ENCODE results near the gene KRT83.

Gene KRT83

DNA sequence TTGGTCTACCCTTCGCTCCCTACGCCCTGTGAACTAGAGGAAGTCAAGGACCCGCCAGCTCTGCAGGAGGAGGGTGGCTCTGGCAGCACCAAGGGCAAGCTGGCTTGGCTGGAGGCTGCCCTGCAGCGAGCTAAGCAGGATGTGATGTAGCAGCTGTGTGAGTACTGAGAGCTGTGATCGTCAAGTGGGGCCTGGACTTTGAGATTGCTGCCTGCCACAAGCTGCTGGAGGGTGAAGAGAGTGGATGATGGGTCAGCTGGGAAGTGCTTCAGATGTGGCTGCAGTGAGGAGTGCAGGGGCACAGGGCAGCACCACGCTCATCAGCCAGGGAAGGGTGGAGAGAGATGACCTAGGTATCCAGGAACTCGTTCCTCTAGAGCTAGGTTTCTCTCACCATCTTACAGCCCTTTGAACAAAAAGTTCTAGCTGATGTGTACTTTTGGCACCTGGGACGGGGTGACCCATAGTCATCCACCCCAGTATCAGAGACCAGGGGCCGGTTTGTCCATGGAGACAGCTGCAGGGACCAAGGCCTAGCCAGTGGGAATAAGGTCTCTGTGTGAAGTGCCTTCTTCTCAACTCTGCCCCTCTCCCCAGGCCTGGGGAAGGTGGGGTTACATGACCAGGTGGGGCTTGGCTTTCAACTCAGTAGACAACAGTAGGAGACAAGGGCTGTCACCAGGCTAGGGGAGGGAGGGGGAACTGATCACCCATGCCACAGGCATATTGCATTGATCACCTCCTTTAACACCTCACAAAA lies 43.5 kb downstream of the KRT83 start:
- TF ChIP-seq, protein P1, sequence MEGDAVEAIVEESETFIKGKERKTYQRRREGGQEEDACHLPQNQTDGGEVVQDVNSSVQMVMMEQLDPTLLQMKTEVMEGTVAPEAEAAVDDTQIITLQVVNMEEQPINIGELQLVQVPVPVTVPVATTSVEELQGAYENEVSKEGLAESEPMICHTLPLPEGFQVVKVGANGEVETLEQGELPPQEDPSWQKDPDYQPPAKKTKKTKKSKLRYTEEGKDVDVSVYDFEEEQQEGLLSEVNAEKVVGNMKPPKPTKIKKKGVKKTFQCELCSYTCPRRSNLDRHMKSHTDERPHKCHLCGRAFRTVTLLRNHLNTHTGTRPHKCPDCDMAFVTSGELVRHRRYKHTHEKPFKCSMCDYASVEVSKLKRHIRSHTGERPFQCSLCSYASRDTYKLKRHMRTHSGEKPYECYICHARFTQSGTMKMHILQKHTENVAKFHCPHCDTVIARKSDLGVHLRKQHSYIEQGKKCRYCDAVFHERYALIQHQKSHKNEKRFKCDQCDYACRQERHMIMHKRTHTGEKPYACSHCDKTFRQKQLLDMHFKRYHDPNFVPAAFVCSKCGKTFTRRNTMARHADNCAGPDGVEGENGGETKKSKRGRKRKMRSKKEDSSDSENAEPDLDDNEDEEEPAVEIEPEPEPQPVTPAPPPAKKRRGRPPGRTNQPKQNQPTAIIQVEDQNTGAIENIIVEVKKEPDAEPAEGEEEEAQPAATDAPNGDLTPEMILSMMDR (IDR thresholded peaks at IDR 0.05; ENCODE audit: control insufficient read depth, insufficient read depth, low read depth, low read length, missing control alignments) = no peak
- no peak overlapping the region for H3K4me3 ChIP-seq (ENCODE audit: control insufficient read depth, low read depth, low read length)

DNA sequence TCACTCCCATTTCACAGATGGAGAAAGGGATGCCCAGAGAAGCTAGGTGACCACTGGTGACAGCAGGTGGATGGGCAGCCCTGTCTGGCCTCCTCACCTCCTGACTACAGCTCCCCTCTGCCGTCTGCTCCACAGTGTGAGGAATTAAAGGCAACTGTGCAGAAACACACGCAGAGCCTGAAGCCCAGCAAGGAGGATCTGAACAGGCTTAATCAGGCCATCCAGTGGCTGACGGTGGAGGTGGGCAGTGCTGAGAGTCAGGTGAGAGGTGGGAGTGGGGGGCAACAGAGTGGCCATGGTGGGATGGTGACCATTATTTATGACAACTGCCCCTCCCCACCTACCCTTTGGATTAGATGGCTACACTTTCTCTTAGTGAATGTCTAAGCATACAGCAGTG lies 45.5 kb downstream of the KRT83 start:
- TF ChIP-seq, protein P1 (IDR thresholded peaks at IDR 0.05; ENCODE audit: control insufficient read depth, insufficient read depth, low read depth, low read length, missing control alignments) = no peak
- no peak for DNase-seq (ENCODE audit: low read depth)

More for the DNA sequence above, 43.5 kb downstream of the KRT83 start:
- no peak for DNase-seq (ENCODE audit: low read depth)

DNA sequence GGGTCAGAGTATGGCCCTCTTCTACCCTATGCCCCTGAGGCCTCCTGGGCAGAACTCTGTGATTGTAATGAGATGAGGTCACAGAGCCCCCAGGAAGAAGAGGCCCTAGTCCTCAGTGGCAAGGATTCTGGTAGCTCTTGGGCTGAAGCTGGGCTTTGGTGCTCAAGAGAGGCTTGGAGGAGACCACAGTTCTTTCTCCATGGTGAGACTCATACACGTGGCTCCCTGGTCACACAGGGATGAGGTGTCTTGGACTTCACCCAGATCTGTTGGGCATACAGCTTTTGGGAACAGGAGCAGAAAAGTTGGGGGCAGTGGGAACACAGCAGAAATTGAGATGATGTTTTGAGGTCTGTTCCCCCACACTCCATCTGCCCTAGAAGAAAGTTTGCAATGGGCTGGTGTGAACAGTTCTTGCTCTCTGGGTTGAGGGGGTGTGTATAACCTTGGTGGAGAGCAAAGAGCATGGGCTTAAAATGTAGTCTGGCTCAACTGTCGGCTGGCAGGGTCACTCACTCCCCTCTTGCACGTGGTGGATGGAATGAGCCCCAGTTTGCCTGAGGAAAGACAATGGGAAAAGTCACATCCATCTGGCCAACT lies 46.6 kb downstream of the KRT83 start, which contains the start of gene KRT86:
TSS of gene KRT86 (plus strand) at position 125 of the 600 bp plus-strand sequence. CDS start 27,272 bp downstream, outside the sequence.
- H3K4me3 ChIP-seq (ENCODE audit: control insufficient read depth, low read depth, low read length) = no peak within 1 kb of the TSS
- TF ChIP-seq, protein P1 (IDR thresholded peaks at IDR 0.05; ENCODE audit: control insufficient read depth, insufficient read depth, low read depth, low read length, missing control alignments) = no peak
- no peak for DNase-seq (ENCODE audit: low read depth)

More for the DNA sequence above, 45.5 kb downstream of the KRT83 start:
- no peak overlapping the region for H3K4me3 ChIP-seq (ENCODE audit: control insufficient read depth, low read depth, low read length)

DNA sequence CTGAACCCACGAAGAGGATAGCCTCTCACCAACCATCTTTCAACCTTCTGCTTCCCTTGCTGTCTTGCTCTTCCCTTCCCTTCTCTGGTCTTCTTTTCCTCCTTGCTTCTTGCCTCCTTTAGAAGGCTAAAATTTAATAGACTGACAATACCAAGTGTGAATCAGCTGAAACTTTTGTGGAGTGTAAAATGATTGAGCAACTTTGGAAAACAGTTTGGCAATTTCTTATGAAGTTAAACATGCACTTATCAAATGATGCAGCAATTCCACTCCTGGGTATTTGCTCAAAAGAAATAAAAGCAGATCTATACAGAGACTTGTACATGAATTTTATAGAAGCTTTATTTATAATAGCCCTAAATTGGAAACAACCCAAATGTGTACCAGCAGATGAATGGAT lies 50.0 kb downstream of the KRT83 start:
- H3K4me3 ChIP-seq (ENCODE audit: control insufficient read depth, low read depth, low read length) = no peak overlapping the region
- TF ChIP-seq, protein P1 (IDR thresholded peaks at IDR 0.05; ENCODE audit: control insufficient read depth, insufficient read depth, low read depth, low read length, missing control alignments) = no peak
- no peak for DNase-seq (ENCODE audit: low read depth)

DNA sequence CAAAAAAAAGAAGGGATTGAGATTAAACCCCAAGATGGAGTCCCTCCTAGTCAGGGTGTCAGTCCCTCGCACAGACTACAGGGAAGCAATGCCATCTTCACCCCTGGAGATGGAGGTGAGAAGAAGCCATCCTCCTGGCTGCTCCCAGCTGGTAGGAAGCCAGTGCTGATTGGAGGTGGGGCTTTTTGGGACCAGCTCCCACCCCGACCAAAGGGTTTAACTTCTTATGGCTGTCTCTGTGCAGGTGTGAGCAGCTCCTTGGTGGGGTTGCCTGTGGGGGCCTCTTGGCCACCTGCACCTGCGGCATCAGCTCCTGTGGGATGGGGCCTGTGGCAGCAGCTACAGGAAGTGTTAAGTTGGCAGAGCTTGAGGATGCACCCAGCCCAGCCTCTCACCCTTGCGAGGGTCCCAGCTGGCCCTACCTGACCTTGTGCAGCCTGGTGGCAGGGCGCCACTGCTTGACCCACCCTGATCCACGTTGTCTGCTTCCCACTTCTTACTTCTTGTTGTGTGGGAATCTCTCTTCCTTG lies 50.6 kb downstream of the KRT83 start:
- no peak overlapping the region for H3K4me3 ChIP-seq (ENCODE audit: control insufficient read depth, low read depth, low read length)
- DNase-seq (ENCODE audit: low read depth) = no peak
- TF ChIP-seq, protein P1 (IDR thresholded peaks at IDR 0.05; ENCODE audit: control insufficient read depth, insufficient read depth, low read depth, low read length, missing control alignments) = no peak

DNA sequence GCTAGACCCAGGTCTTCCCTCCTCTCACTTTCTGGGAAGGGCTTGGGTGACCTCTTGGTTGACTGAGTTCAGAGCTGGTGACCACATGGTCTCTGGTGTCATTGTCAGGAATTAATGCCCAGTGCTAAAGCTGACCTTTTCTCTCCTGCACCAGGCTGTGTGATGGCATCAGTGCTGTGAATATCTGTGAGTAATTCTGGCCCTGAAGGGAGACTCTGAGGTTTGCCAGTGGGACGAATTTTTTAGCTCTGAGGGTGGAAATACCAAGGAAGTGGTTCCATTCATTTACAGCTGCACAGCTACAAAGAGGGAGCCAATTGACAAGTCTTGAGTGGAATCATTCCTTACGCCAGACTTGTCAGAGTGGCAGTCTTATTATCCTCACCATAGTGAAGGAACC lies 53.0 kb downstream of the KRT83 start:
- TF ChIP-seq, protein P1 (IDR thresholded peaks at IDR 0.05; ENCODE audit: control insufficient read depth, insufficient read depth, low read depth, low read length, missing control alignments) = no peak
- H3K4me3 ChIP-seq (ENCODE audit: control insufficient read depth, low read depth, low read length) = no peak overlapping the region
- no peak for DNase-seq (ENCODE audit: low read depth)
